ENCODE results near the gene MUC2. TPM values are rescaled to one million over a fixed set of nuclear protein-coding genes. Genes with fewer than 3 reads are reported as not detected.

The MUC2 gene
- total and polyA plus RNA-seq, 8 donors: under 0.01 to 1,040 (median 0.45) TPM; not detected in 3

GRCh38 chr11:1077417-1078119 is 2.9 kb downstream of the MUC2 start:
- H3K36me3 ChIP-seq: no peaks in the 10 kb centered on the region
- DNase-seq: no peak
- TF ChIP-seq EP300 (IDR thresholded peaks at IDR 0.05): no peak
- 48 to 79% (median 52%) methylated on average over 16 to 33 of the region's 33 CpGs for WGBS, 5 donors
- H3K9me3 ChIP-seq: no peaks in the 10 kb centered on the region
- no peak overlapping the region for H3K4me3 ChIP-seq
- H3K4me1 ChIP-seq: peaks cover 5 to 25% (median 13%) of the 10 kb centered on the region in 4 donors
- intact Hi-C loops (cut with DNase I; ENCODE audit: low total_unique reads): no loop called here
- H3K27me3 ChIP-seq: peaks cover 0 to 55% (median 0%) of the 10 kb centered on the region in 3 donors
- no peak overlapping the region for H3K27ac ChIP-seq

GRCh38 chr11:1078191-1078601 is 3.5 kb downstream of the MUC2 start:
- H3K9me3 ChIP-seq: no peaks in the 10 kb centered on the region
- H3K4me1 ChIP-seq: peaks cover 3 to 21% (median 9%) of the 10 kb centered on the region in 4 donors
- H3K36me3 ChIP-seq: no peaks in the 10 kb centered on the region
- WGBS, 5 donors: 75 to 90% (median 82%) methylated on average over 22 to 39 of the region's 39 CpGs
- H3K27ac ChIP-seq: no peak overlapping the region
- no peak for DNase-seq
- H3K4me3 ChIP-seq: no peak overlapping the region
- peaks cover 0 to 55% (median 0%) of the 10 kb centered on the region in 3 donors for H3K27me3 ChIP-seq
- intact Hi-C loops (cut with DNase I; ENCODE audit: low total_unique reads): no loop called here
- TF ChIP-seq EP300 (IDR thresholded peaks at IDR 0.05) (no peak), CTCF (IDR thresholded peaks at IDR 0.05) (no peak), POLR2AphosphoS5 (IDR thresholded peaks at IDR 0.05) (no peak), POLR2A (IDR thresholded peaks at IDR 0.05) (no peak)

GRCh38 chr11:1081601-1082311 is 7.1 kb downstream of the MUC2 start:
- intact Hi-C loops (cut with DNase I; ENCODE audit: low total_unique reads): no loop called here
- peaks cover 0 to 8% (median 0%) of the 10 kb centered on the region in 4 donors for H3K4me1 ChIP-seq
- no peak for DNase-seq

GRCh38 chr11:1082346-1082727 is 7.7 kb downstream of the MUC2 start:
- peaks cover 0 to 51% (median 0%) of the 10 kb centered on the region in 3 donors for H3K27me3 ChIP-seq
- no peaks in the 10 kb centered on the region for H3K36me3 ChIP-seq
- no peaks in the 10 kb centered on the region for H3K9me3 ChIP-seq
- no peak overlapping the region for H3K27ac ChIP-seq
- intact Hi-C loops (cut with DNase I; ENCODE audit: low total_unique reads): no loop called here
- TF ChIP-seq EP300 (IDR thresholded peaks at IDR 0.05) (no peak), CTCF (IDR thresholded peaks at IDR 0.05) (no peak), POLR2AphosphoS5 (IDR thresholded peaks at IDR 0.05) (no peak), POLR2A (IDR thresholded peaks at IDR 0.05) (no peak)
- no peak for DNase-seq
- peaks cover 0 to 8% (median 0%) of the 10 kb centered on the region in 4 donors for H3K4me1 ChIP-seq
- H3K4me3 ChIP-seq: no peak overlapping the region
- WGBS, 5 donors: 82 to 100% (median 88%) methylated on average over 1 to 14 of the region's 14 CpGs

More at GRCh38 chr11:1081601-1082311, 7.1 kb downstream of the MUC2 start:
- Histone ChIP-seq H3K36me3 (no peaks in the 10 kb centered on the region), H3K27me3 (peaks cover 0 to 57% (median 0%) of the 10 kb centered on the region in 3 donors), H3K9me3 (no peaks in the 10 kb centered on the region), H3K4me3 (no peak overlapping the region), H3K27ac (no peak overlapping the region)
- 78 to 93% (median 84%) methylated on average over 13 to 33 of the region's 33 CpGs for WGBS, 5 donors
- TF ChIP-seq EP300 (IDR thresholded peaks at IDR 0.05): no peak
- TF ChIP-seq CTCF (IDR thresholded peaks at IDR 0.05): no peak

Measured in stomach (tissue), 9 donors.